Measurements from ENCODE around the gene OPTN.

Gene OPTN

GRCh38 chr10:13102002-13102794 is 2.2 kb downstream of the OPTN start:
- H3K36me3 ChIP-seq (ENCODE audit: control insufficient read depth, insufficient read depth, low read length) = no peaks in the 10 kb centered on the region
- H3K9me3 ChIP-seq (ENCODE audit: control insufficient read depth, low read length) = no peaks in the 10 kb centered on the region
- 88 to 89% methylated on average over 13 of the region's 13 CpGs for WGBS, 2 experiments
- H3K27me3 ChIP-seq (ENCODE audit: control insufficient read depth, insufficient read depth, low read length, poor library complexity, severe bottlenecking) = no peaks in the 10 kb centered on the region
- no peak overlapping the region for H3K27ac ChIP-seq (ENCODE audit: insufficient read depth, low read depth, low read length, poor library complexity, severe bottlenecking)
- no peak overlapping the region for H3K4me3 ChIP-seq (ENCODE audit: insufficient read depth, low read depth, low read length)
- H3K4me1 ChIP-seq (ENCODE audit: control insufficient read depth, insufficient read depth, low read length) = no peaks in the 10 kb centered on the region

GRCh38 chr10:13103554-13103953 is 3.6 kb downstream of the OPTN start:
- Histone ChIP-seq H3K4me3 (ENCODE audit: insufficient read depth, low read depth, low read length) (no peak overlapping the region), H3K27me3 (ENCODE audit: control insufficient read depth, insufficient read depth, low read length, poor library complexity, severe bottlenecking) (no peaks in the 10 kb centered on the region), H3K27ac (ENCODE audit: insufficient read depth, low read depth, low read length, poor library complexity, severe bottlenecking) (no peak overlapping the region), H3K4me1 (ENCODE audit: control insufficient read depth, insufficient read depth, low read length) (no peaks in the 10 kb centered on the region), H3K36me3 (ENCODE audit: control insufficient read depth, insufficient read depth, low read length) (no peaks in the 10 kb centered on the region), H3K9me3 (ENCODE audit: control insufficient read depth, low read length) (no peaks in the 10 kb centered on the region)
- WGBS, 2 experiments = 92 to 95% methylated on average over 2 of the region's 2 CpGs

GRCh38 chr10:13104697-13105096 is 4.7 kb downstream of the OPTN start:
- H3K9me3 ChIP-seq (ENCODE audit: control insufficient read depth, low read length) = no peaks in the 10 kb centered on the region
- H3K27ac ChIP-seq (ENCODE audit: insufficient read depth, low read depth, low read length, poor library complexity, severe bottlenecking) = no peak overlapping the region
- no peaks in the 10 kb centered on the region for H3K36me3 ChIP-seq (ENCODE audit: control insufficient read depth, insufficient read depth, low read length)
- H3K4me1 ChIP-seq (ENCODE audit: control insufficient read depth, insufficient read depth, low read length) = no peaks in the 10 kb centered on the region
- 88 to 92% methylated on average over 13 to 14 of the region's 14 CpGs for WGBS, 2 experiments
- H3K4me3 ChIP-seq (ENCODE audit: insufficient read depth, low read depth, low read length) = no peak overlapping the region
- no peaks in the 10 kb centered on the region for H3K27me3 ChIP-seq (ENCODE audit: control insufficient read depth, insufficient read depth, low read length, poor library complexity, severe bottlenecking)

GRCh38 chr10:13105184-13105583 is 5.2 kb downstream of the OPTN start:
- 97 to 98% methylated on average over 4 of the region's 4 CpGs for WGBS, 2 experiments
- no peaks in the 10 kb centered on the region for H3K36me3 ChIP-seq (ENCODE audit: control insufficient read depth, insufficient read depth, low read length)
- no peaks in the 10 kb centered on the region for H3K9me3 ChIP-seq (ENCODE audit: control insufficient read depth, low read length)
- no peaks in the 10 kb centered on the region for H3K4me1 ChIP-seq (ENCODE audit: control insufficient read depth, insufficient read depth, low read length)
- H3K4me3 ChIP-seq (ENCODE audit: insufficient read depth, low read depth, low read length) = no peak overlapping the region
- no peak overlapping the region for H3K27ac ChIP-seq (ENCODE audit: insufficient read depth, low read depth, low read length, poor library complexity, severe bottlenecking)
- H3K27me3 ChIP-seq (ENCODE audit: control insufficient read depth, insufficient read depth, low read length, poor library complexity, severe bottlenecking) = no peaks in the 10 kb centered on the region

GRCh38 chr10:13106387-13107045 is 6.6 kb downstream of the OPTN start:
- Histone ChIP-seq H3K9me3 (ENCODE audit: control insufficient read depth, low read length) (no peaks in the 10 kb centered on the region), H3K4me3 (ENCODE audit: insufficient read depth, low read depth, low read length) (no peak overlapping the region), H3K4me1 (ENCODE audit: control insufficient read depth, insufficient read depth, low read length) (no peaks in the 10 kb centered on the region), H3K27me3 (ENCODE audit: control insufficient read depth, insufficient read depth, low read length, poor library complexity, severe bottlenecking) (no peaks in the 10 kb centered on the region), H3K27ac (ENCODE audit: insufficient read depth, low read depth, low read length, poor library complexity, severe bottlenecking) (no peak overlapping the region), H3K36me3 (ENCODE audit: control insufficient read depth, insufficient read depth, low read length) (no peaks in the 10 kb centered on the region)
- 95 to 97% methylated on average over 4 to 5 of the region's 5 CpGs for WGBS, 2 experiments

GRCh38 chr10:13110908-13111307 is 10.9 kb downstream of the OPTN start:
- H3K27ac ChIP-seq (ENCODE audit: insufficient read depth, low read depth, low read length, poor library complexity, severe bottlenecking) = no peak overlapping the region
- no peaks in the 10 kb centered on the region for H3K9me3 ChIP-seq (ENCODE audit: control insufficient read depth, low read length)
- no peaks in the 10 kb centered on the region for H3K36me3 ChIP-seq (ENCODE audit: control insufficient read depth, insufficient read depth, low read length)
- H3K4me1 ChIP-seq (ENCODE audit: control insufficient read depth, insufficient read depth, low read length) = no peaks in the 10 kb centered on the region
- H3K27me3 ChIP-seq (ENCODE audit: control insufficient read depth, insufficient read depth, low read length, poor library complexity, severe bottlenecking) = no peaks in the 10 kb centered on the region
- H3K4me3 ChIP-seq (ENCODE audit: insufficient read depth, low read depth, low read length) = no peak overlapping the region
- 85 to 91% methylated on average over 3 of the region's 3 CpGs for WGBS, 2 experiments

GRCh38 chr10:13113544-13113943 is 13.6 kb downstream of the OPTN start:
- H3K4me3 ChIP-seq (ENCODE audit: insufficient read depth, low read depth, low read length) = no peak overlapping the region
- no peaks in the 10 kb centered on the region for H3K36me3 ChIP-seq (ENCODE audit: control insufficient read depth, insufficient read depth, low read length)
- 94% methylated on average over 6 of the region's 6 CpGs for WGBS, 2 experiments
- H3K4me1 ChIP-seq (ENCODE audit: control insufficient read depth, insufficient read depth, low read length) = no peaks in the 10 kb centered on the region
- no peaks in the 10 kb centered on the region for H3K9me3 ChIP-seq (ENCODE audit: control insufficient read depth, low read length)
- H3K27ac ChIP-seq (ENCODE audit: insufficient read depth, low read depth, low read length, poor library complexity, severe bottlenecking) = no peak overlapping the region
- H3K27me3 ChIP-seq (ENCODE audit: control insufficient read depth, insufficient read depth, low read length, poor library complexity, severe bottlenecking) = no peaks in the 10 kb centered on the region

GRCh38 chr10:13115832-13116803 is 16.2 kb downstream of the OPTN start:
- no peaks in the 10 kb centered on the region for H3K9me3 ChIP-seq (ENCODE audit: control insufficient read depth, low read length)
- H3K4me1 ChIP-seq (ENCODE audit: control insufficient read depth, insufficient read depth, low read length) = no peaks in the 10 kb centered on the region
- H3K27ac ChIP-seq (ENCODE audit: insufficient read depth, low read depth, low read length, poor library complexity, severe bottlenecking) = no peak overlapping the region
- no peaks in the 10 kb centered on the region for H3K36me3 ChIP-seq (ENCODE audit: control insufficient read depth, insufficient read depth, low read length)
- no peaks in the 10 kb centered on the region for H3K27me3 ChIP-seq (ENCODE audit: control insufficient read depth, insufficient read depth, low read length, poor library complexity, severe bottlenecking)
- H3K4me3 ChIP-seq (ENCODE audit: insufficient read depth, low read depth, low read length) = no peak overlapping the region
- 91 to 93% methylated on average over 12 of the region's 12 CpGs for WGBS, 2 experiments

- H3K4me1 ChIP-seq (ENCODE audit: control insufficient read depth, insufficient read depth, low read length) = no peaks in the 10 kb centered on the region
- H3K27ac ChIP-seq (ENCODE audit: insufficient read depth, low read depth, low read length, poor library complexity, severe bottlenecking) = no peak overlapping the region
- H3K4me3 ChIP-seq (ENCODE audit: insufficient read depth, low read depth, low read length) = no peak overlapping the region
- H3K27me3 ChIP-seq (ENCODE audit: control insufficient read depth, insufficient read depth, low read length, poor library complexity, severe bottlenecking) = no peaks in the 10 kb centered on the region
- no peaks in the 10 kb centered on the region for H3K9me3 ChIP-seq (ENCODE audit: control insufficient read depth, low read length)
- H3K36me3 ChIP-seq (ENCODE audit: control insufficient read depth, insufficient read depth, low read length) = no peaks in the 10 kb centered on the region
- WGBS, 2 experiments = 86% methylated on average over 14 of the region's 14 CpGs
Measured at GRCh38 chr10:13117841-13118783, 18.1 kb downstream of the OPTN start.

All from ectodermal cell (in vitro differentiated cells).